GM23248 (cell line): ENCODE results near the gene HIVEP1.

Experiments used
- EZH2 ChIP-seq: fragments of 200-600 bp; sonication (generic); IDR thresholded peaks from 2 replicates; pipeline ENCODE4 v1.6.1; 2018; ENCODE audit warnings: antibody characterized with exemption, mild to moderate bottlenecking; ENCODE audit not compliant: insufficient read depth, poor library complexity, severe bottlenecking
- EZH2phosphoT487 ChIP-seq: fragments of 200-600 bp; sonication (generic); IDR thresholded peaks from 2 replicates; pipeline ENCODE4 v1.6.1; 2018; ENCODE audit warnings: antibody characterized with exemption, moderate library complexity, mild to moderate bottlenecking, low read depth; ENCODE audit not compliant: insufficient read depth

- no peak for TF ChIP-seq EZH2phosphoT487
- no peak for TF ChIP-seq EZH2
Measured at GRCh38 chr6:12071064-12071615, 59.0 kb downstream of the HIVEP1 start.
